Measurements from ENCODE around the gene SCARB1. TPM values are rescaled to one million over a fixed set of nuclear protein-coding genes. Genes with fewer than 3 reads are reported as not detected.

SCARB1 gene
- total RNA-seq, 1 donor from 2014 or later = 81.1 TPM

DNA sequence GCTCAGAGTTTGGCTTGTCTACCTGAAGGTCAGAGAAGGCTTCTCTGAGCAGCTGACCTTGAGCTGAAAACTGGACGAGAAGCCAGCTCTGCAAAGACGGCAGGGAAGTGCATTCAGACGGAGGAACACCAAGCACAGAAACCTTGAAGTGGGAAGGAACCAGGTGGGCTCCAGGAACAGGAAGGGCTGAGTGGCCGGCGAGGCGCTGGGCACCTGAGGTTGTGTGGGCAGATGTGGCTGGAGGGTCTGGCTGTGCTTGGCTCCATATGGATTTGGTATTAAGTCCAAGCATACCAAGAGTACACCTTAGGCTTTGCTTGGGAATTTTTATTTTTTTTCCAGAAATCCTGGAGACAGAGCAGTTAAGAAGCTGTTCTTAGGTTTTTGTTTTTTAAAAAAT is 130.6 kb downstream of the SCARB1 start:
- intact Hi-C loops (cut with DNase I) = no loop called here
- no peak for DNase-seq (ENCODE audit: low spot score in 2 of 2)
- peak overlapping the region; percentile 77 to 91 for H3K27ac ChIP-seq
- no peaks in the 10 kb centered on the region for H3K36me3 ChIP-seq
- no peaks in the 10 kb centered on the region for H3K27me3 ChIP-seq
- H3K4me3 ChIP-seq = no peak overlapping the region
- peaks cover 0 to 3% of the 10 kb centered on the region in 2 donors for H3K9me3 ChIP-seq
- H3K4me1 ChIP-seq = peaks cover 11 to 28% of the 10 kb centered on the region in 2 donors
- TF ChIP-seq, protein P1, sequence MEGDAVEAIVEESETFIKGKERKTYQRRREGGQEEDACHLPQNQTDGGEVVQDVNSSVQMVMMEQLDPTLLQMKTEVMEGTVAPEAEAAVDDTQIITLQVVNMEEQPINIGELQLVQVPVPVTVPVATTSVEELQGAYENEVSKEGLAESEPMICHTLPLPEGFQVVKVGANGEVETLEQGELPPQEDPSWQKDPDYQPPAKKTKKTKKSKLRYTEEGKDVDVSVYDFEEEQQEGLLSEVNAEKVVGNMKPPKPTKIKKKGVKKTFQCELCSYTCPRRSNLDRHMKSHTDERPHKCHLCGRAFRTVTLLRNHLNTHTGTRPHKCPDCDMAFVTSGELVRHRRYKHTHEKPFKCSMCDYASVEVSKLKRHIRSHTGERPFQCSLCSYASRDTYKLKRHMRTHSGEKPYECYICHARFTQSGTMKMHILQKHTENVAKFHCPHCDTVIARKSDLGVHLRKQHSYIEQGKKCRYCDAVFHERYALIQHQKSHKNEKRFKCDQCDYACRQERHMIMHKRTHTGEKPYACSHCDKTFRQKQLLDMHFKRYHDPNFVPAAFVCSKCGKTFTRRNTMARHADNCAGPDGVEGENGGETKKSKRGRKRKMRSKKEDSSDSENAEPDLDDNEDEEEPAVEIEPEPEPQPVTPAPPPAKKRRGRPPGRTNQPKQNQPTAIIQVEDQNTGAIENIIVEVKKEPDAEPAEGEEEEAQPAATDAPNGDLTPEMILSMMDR (IDR thresholded peaks at IDR 0.05) = no peak

DNA sequence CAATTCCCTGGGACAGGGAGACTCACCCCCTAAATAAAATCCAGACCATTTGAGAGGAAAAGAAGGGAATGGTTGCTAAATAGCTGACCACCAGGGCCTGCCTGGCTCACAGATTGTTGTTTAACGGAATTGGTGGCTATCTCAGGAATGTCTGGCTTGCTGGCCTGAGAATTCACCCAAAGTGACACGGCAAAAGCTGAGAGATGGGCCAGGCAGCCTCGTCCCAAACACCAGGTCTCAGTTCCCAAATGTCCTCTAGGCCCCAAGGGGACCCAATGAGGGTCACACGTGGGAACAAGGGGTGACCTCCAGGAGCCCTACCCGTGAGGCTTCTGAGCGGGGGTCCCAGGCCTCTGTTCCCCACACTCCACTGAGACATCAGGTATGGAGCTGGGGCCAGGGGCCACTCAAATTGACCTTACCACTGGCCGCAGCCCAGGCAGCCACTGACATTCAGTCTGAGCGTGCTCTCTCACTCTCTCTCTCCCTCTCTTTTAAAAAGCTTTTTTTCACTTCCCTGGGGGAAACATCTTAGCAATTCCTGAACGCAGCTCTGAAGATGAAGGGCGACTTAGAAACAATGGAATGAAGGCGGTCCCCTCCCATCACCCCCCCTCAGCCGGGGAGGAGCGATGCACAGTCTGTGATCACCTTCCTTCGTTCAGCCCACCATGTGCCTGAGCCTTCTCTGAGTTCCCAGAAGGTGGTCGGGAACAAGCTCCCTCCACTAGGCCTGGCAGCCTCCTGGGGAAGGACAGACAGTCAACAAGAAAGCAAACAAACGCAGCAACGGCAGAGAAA is 131.2 kb downstream of the SCARB1 start:
- DNase-seq (ENCODE audit: low spot score in 2 of 2) = no peak
- Histone ChIP-seq H3K4me1 (peaks cover 11 to 28% of the 10 kb centered on the region in 2 donors), H3K9me3 (peaks cover 0 to 3% of the 10 kb centered on the region in 2 donors), H3K27me3 (no peaks in the 10 kb centered on the region), H3K4me3 (no peak overlapping the region), H3K27ac (peak overlapping the region; percentile 77 to 91), H3K36me3 (no peaks in the 10 kb centered on the region)
- TF ChIP-seq, protein P1 (IDR thresholded peaks at IDR 0.05) = no peak
- intact Hi-C loops (cut with DNase I) = no loop called here

DNA sequence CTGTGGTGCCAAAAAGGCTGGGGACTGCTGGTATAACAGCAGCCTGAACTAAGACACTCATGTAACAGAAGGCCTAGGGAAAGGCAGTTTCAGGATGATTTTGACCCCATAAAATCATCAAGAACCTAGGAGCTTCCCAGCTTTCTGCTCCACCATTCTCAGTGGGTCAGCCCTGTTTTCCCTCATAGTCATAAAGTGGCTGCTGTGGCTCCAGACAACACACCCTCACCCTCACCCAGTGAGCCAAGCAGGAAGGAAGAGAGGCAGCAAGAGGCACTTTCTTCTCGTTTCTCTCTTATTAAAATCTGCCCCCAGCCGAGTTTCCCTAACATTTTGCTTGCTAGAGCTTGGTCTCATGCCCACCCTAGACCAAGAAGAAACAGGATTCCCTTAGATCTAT is 131.8 kb downstream of the SCARB1 start:
- Histone ChIP-seq H3K27ac (peak overlapping the region; percentile 77 to 91), H3K4me1 (peaks cover 11 to 28% of the 10 kb centered on the region in 2 donors)
- TF ChIP-seq, protein P1 (IDR thresholded peaks at IDR 0.05) = no peak

DNA sequence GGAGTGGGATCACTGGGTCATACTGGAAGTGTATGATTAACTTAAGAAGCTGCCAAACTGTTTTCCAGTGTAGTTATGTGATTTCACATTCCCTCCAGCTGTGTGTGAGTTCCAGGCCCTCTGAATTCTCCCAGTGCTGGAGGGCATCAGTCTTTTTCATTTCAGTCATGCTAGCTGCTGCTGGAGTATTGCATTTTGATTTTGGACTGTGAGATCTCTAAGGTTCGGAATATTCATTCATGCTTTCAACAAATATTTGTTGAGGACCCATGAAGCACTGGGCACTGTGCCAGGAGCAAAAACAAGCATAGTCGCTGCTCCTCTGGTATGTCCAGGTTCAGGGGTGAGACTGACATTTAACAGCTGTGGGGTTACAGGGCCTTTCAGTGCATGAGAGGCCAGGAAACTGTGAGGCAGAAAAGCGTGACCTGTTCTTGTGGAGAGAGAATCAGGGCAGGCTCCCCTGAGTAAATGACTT is 133.2 kb downstream of the SCARB1 start:
- H3K27ac ChIP-seq = peak overlapping the region; percentile 77 to 91

More for the DNA sequence above, 131.8 kb downstream of the SCARB1 start:
- intact Hi-C loops (cut with DNase I) = no loop called here
- DNase-seq (ENCODE audit: low spot score in 2 of 2) = no peak
- no peak overlapping the region for H3K4me3 ChIP-seq
- H3K27me3 ChIP-seq = no peaks in the 10 kb centered on the region
- no peaks in the 10 kb centered on the region for H3K36me3 ChIP-seq
- H3K9me3 ChIP-seq = peaks cover 0 to 3% of the 10 kb centered on the region in 2 donors

DNA sequence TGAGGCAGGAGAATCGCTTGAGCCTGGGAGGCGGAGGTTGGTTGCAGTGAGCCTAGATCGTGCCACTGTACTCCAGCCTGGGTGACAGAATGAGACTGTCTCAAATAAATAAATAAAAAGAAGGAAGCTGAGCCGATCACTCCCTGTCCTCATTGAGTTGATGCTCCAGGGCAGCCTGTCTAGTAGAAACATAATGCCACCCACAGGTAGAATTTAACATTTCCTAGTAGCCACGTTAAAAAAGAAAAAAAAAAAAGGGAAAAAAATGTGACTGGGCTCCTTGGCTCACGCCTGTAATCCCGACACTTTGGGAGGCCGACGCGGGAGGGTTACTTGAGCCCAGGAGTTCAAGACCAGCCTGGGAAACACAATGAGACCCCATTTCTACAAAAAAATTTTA is 135.7 kb downstream of the SCARB1 start:
- H3K27me3 ChIP-seq = no peaks in the 10 kb centered on the region
- no peak for DNase-seq (ENCODE audit: low spot score in 2 of 2)
- H3K27ac ChIP-seq = peak overlapping the region; percentile 40 to 48
- H3K4me3 ChIP-seq = no peak overlapping the region
- H3K36me3 ChIP-seq = no peaks in the 10 kb centered on the region
- intact Hi-C loops (cut with DNase I) = no loop called here
- peaks cover 0 to 3% of the 10 kb centered on the region in 2 donors for H3K9me3 ChIP-seq
- TF ChIP-seq, protein P1 (IDR thresholded peaks at IDR 0.05) = no peak
- H3K4me1 ChIP-seq = peaks cover 9 to 25% of the 10 kb centered on the region in 2 donors

More for the DNA sequence above, 133.2 kb downstream of the SCARB1 start:
- Histone ChIP-seq H3K4me3 (no peak overlapping the region), H3K27me3 (no peaks in the 10 kb centered on the region), H3K4me1 (peaks cover 11 to 28% of the 10 kb centered on the region in 2 donors), H3K9me3 (peaks cover 0 to 3% of the 10 kb centered on the region in 2 donors), H3K36me3 (no peaks in the 10 kb centered on the region)
- TF ChIP-seq, protein P1 (IDR thresholded peaks at IDR 0.05) = no peak
- intact Hi-C loops (cut with DNase I) = no loop called here
- DNase-seq (ENCODE audit: low spot score in 2 of 2) = no peak
